ENCODE data around the gene GNA15. TPM values are rescaled to one million over a fixed set of nuclear protein-coding genes. Genes with fewer than 3 reads are reported as not detected.
"Not testable (repeated sequence)": the region's sequence is repeated elsewhere in the genome, so short reads cannot be mapped to it uniquely, and the experiment has no call there.

Gene GNA15
- total RNA-seq, 1 experiment from 2014 or later: 0.22 TPM

DNA sequence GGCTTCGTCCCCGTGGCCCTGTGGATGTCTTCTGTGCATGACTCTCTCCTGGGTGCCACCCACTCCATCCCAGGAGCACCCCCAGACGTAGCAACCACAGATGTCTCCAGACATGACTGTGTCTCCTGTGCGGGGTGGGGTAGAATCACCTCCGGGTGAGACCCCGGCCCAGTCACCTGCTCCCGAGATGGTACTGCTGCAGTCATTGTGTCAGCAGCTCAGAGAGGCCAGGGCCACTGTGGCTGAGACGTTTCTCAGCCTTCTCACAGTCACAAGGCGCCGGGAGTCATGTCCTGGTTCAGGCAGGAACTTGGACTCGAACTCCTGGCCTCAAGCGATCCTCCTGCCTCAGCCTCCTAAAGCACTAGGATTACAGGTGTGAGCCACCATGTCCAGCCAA lies 66.5 kb downstream of the GNA15 start:
- 0 out of 2 replicates have a peak, but pooled peaks cover 3% of the 10 kb centered on the region for H3K36me3 Mint-ChIP-seq
- no peaks in the 10 kb centered on the region for H3K9me3 Mint-ChIP-seq
- no peak overlapping the region for H3K27ac Mint-ChIP-seq
- ChIA-PET POLR2A (no interaction called here), CTCF (interaction anchor here (1.2 kb wide), 1 partner anchor 76 kb away, joined by 3 read pairs; no protein-coding TSS in a partner anchor)
- no peaks in the 10 kb centered on the region for H3K27me3 Mint-ChIP-seq (ENCODE audit: low read depth)
- no peak for TF ChIP-seq ETV6 (CRISPR knock-in tag; IDR thresholded peaks at IDR 0.05)
- TF ChIP-seq MXD4 (CRISPR knock-in tag; IDR thresholded peaks at IDR 0.05; ENCODE audit: borderline replicate concordance): no peak
- H3K4me3 Mint-ChIP-seq: no peak overlapping the region
- no peak for ATAC-seq
- DNase-seq (ENCODE audit: low spot score): no peak
- no peaks in the 10 kb centered on the region for H3K4me1 Mint-ChIP-seq

DNA sequence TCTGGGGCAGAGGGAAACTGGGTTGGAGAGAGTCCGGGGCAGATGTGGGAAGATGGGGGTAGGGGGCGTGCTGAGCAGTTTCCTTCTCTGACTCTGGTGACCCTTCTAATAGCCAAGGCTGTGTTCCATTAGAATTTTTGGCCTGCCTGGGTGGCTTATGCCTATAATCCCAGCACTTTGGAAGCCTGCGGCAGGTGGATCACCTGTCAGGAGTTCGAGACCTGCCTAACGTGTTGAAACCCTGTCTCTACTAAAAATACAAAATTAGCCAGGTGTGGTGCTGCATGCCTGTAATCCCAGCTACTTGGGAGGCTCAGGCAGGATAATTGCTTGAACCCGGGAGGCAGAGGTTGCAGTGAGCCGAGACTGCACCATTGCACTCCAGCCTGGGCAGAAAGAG lies 67.1 kb downstream of the GNA15 start:
- H3K27ac Mint-ChIP-seq; H3K4me1 Mint-ChIP-seq; H3K27me3 Mint-ChIP-seq (ENCODE audit: low read depth); H3K36me3 Mint-ChIP-seq; H3K9me3 Mint-ChIP-seq; ATAC-seq; H3K4me3 Mint-ChIP-seq; DNase-seq (ENCODE audit: low spot score): not testable (repeated sequence)
- ChIA-PET POLR2A (interaction anchor here (0.7 kb wide), 1 partner anchor 8 kb away, joined by 3 read pairs; no protein-coding TSS in a partner anchor), CTCF (interaction anchor here (1.2 kb wide), 1 partner anchor 77 kb away, joined by 3 read pairs; no protein-coding TSS in a partner anchor)

DNA sequence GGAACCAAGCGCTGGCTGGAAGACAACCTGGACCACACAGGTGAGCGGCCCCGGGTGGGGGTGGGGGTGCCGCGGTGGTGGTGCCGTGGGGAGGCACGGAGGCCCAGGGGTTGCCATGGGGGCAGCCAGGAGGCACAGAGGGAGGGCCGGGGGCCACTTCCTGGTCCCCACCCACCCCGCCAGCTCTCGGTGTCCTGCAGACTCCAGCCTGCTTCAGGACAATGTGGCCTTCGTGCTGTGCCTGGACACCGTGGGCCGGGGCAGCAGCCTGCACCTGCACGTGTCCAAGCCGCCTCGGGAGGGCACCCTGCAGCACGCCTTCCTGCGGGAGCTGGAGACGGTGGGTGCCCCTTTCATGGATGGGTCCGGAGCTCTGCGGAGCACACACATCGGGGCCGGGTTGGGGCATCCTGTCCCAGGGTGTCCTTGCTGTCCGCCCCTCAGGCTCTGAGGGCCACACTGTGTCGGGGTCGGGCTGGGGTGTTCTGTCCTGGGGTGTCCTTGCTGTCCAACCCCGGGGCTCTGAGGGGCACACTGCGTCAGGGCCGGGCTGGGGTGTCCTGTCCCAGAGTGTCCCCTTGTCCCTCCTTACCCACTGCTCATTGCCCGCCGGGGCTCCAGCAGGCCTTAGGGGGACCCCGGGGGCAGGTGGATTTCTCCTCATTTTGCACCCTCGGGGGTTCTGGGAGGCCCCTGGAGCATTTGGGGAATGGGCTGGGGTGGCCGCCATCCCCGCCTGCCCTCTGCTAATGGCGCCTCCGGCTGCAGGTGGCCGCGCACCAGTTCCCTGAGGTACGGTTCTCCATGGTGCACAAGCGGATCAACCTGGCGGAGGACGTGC lies 68.2 kb downstream of the GNA15 start:
- Mint-ChIP-seq H3K27me3 (ENCODE audit: low read depth) (no peaks in the 10 kb centered on the region), H3K4me3 (no peak overlapping the region), H3K36me3 (peaks cover 5% of the 10 kb centered on the region; the same call in 1 of the 2 replicates), H3K27ac (no peak overlapping the region), H3K9me3 (no peaks in the 10 kb centered on the region), H3K4me1 (no peaks in the 10 kb centered on the region)
- ChIA-PET POLR2A (interaction anchor here (0.7 kb wide), 1 partner anchor 9 kb away, joined by 3 read pairs; no protein-coding TSS in a partner anchor), CTCF (interaction anchor here (1.2 kb wide), 1 partner anchor 78 kb away, joined by 3 read pairs; no protein-coding TSS in a partner anchor)
- ATAC-seq: no peak
- DNase-seq (ENCODE audit: low spot score): no peak
- TF ChIP-seq, protein P1, sequence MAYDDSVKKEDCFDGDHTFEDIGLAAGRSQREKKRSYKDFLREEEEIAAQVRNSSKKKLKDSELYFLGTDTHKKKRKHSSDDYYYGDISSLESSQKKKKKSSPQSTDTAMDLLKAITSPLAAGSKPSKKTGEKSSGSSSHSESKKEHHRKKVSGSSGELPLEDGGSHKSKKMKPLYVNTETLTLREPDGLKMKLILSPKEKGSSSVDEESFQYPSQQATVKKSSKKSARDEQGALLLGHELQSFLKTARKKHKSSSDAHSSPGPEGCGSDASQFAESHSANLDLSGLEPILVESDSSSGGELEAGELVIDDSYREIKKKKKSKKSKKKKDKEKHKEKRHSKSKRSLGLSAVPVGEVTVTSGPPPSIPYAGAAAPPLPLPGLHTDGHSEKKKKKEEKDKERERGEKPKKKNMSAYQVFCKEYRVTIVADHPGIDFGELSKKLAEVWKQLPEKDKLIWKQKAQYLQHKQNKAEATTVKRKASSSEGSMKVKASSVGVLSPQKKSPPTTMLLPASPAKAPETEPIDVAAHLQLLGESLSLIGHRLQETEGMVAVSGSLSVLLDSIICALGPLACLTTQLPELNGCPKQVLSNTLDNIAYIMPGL (CRISPR knock-in tag; IDR thresholded peaks at IDR 0.05): no peak
- TF ChIP-seq NFE2L1 (CRISPR knock-in tag; IDR thresholded peaks at IDR 0.05) (no peak), JUN (CRISPR knock-in tag; IDR thresholded peaks at IDR 0.05) (no peak), SMAD3 (CRISPR knock-in tag; IDR thresholded peaks at IDR 0.05; ENCODE audit: borderline replicate concordance) (no peak), ZNF121 (CRISPR knock-in tag; IDR thresholded peaks at IDR 0.05) (no peak), TEAD1 (CRISPR knock-in tag; IDR thresholded peaks at IDR 0.05) (no peak)
- TF ChIP-seq, protein P2, sequence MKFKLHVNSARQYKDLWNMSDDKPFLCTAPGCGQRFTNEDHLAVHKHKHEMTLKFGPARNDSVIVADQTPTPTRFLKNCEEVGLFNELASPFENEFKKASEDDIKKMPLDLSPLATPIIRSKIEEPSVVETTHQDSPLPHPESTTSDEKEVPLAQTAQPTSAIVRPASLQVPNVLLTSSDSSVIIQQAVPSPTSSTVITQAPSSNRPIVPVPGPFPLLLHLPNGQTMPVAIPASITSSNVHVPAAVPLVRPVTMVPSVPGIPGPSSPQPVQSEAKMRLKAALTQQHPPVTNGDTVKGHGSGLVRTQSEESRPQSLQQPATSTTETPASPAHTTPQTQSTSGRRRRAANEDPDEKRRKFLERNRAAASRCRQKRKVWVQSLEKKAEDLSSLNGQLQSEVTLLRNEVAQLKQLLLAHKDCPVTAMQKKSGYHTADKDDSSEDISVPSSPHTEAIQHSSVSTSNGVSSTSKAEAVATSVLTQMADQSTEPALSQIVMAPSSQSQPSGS (CRISPR knock-in tag; IDR thresholded peaks at IDR 0.05; ENCODE audit: borderline replicate concordance, low read depth): no peak
- TF ChIP-seq, protein P3, sequence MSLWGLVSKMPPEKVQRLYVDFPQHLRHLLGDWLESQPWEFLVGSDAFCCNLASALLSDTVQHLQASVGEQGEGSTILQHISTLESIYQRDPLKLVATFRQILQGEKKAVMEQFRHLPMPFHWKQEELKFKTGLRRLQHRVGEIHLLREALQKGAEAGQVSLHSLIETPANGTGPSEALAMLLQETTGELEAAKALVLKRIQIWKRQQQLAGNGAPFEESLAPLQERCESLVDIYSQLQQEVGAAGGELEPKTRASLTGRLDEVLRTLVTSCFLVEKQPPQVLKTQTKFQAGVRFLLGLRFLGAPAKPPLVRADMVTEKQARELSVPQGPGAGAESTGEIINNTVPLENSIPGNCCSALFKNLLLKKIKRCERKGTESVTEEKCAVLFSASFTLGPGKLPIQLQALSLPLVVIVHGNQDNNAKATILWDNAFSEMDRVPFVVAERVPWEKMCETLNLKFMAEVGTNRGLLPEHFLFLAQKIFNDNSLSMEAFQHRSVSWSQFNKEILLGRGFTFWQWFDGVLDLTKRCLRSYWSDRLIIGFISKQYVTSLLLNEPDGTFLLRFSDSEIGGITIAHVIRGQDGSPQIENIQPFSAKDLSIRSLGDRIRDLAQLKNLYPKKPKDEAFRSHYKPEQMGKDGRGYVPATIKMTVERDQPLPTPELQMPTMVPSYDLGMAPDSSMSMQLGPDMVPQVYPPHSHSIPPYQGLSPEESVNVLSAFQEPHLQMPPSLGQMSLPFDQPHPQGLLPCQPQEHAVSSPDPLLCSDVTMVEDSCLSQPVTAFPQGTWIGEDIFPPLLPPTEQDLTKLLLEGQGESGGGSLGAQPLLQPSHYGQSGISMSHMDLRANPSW (CRISPR knock-in tag; conservative IDR thresholded peaks at IDR 0.05; ENCODE audit: low read depth): no peak
- TF ChIP-seq, protein P4, sequence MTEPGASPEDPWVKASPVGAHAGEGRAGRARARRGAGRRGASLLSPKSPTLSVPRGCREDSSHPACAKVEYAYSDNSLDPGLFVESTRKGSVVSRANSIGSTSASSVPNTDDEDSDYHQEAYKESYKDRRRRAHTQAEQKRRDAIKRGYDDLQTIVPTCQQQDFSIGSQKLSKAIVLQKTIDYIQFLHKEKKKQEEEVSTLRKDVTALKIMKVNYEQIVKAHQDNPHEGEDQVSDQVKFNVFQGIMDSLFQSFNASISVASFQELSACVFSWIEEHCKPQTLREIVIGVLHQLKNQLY (CRISPR knock-in tag; IDR thresholded peaks at IDR 0.05): no peak
- TF ChIP-seq, protein P5, sequence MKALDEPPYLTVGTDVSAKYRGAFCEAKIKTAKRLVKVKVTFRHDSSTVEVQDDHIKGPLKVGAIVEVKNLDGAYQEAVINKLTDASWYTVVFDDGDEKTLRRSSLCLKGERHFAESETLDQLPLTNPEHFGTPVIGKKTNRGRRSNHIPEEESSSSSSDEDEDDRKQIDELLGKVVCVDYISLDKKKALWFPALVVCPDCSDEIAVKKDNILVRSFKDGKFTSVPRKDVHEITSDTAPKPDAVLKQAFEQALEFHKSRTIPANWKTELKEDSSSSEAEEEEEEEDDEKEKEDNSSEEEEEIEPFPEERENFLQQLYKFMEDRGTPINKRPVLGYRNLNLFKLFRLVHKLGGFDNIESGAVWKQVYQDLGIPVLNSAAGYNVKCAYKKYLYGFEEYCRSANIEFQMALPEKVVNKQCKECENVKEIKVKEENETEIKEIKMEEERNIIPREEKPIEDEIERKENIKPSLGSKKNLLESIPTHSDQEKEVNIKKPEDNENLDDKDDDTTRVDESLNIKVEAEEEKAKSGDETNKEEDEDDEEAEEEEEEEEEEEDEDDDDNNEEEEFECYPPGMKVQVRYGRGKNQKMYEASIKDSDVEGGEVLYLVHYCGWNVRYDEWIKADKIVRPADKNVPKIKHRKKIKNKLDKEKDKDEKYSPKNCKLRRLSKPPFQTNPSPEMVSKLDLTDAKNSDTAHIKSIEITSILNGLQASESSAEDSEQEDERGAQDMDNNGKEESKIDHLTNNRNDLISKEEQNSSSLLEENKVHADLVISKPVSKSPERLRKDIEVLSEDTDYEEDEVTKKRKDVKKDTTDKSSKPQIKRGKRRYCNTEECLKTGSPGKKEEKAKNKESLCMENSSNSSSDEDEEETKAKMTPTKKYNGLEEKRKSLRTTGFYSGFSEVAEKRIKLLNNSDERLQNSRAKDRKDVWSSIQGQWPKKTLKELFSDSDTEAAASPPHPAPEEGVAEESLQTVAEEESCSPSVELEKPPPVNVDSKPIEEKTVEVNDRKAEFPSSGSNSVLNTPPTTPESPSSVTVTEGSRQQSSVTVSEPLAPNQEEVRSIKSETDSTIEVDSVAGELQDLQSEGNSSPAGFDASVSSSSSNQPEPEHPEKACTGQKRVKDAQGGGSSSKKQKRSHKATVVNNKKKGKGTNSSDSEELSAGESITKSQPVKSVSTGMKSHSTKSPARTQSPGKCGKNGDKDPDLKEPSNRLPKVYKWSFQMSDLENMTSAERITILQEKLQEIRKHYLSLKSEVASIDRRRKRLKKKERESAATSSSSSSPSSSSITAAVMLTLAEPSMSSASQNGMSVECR (CRISPR knock-in tag; IDR thresholded peaks at IDR 0.05; ENCODE audit: borderline replicate concordance): no peak
- TF ChIP-seq, protein P6, sequence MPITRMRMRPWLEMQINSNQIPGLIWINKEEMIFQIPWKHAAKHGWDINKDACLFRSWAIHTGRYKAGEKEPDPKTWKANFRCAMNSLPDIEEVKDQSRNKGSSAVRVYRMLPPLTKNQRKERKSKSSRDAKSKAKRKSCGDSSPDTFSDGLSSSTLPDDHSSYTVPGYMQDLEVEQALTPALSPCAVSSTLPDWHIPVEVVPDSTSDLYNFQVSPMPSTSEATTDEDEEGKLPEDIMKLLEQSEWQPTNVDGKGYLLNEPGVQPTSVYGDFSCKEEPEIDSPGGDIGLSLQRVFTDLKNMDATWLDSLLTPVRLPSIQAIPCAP (CRISPR knock-in tag; IDR thresholded peaks at IDR 0.05): no peak

Measured in WTC11 (cell line).